Neural progenitor cell (in vitro differentiated cells): ENCODE results near the gene CTNNB1.

Source experiments
- EZH2 ChIP-seq: fragments of 200-600 bp; sonication (generic); IDR thresholded peaks from 2 replicates; pipeline ENCODE4 v1.6.1; 2017; ENCODE audit warnings: antibody characterized with exemption, mild to moderate bottlenecking, moderate library complexity
- TF ChIP-seq, protein P1 (sequence below): fragments of 200-600 bp; sonication (generic); IDR thresholded peaks from 2 replicates; pipeline ENCODE4 v1.5.1; 2017; ENCODE audit warnings: antibody characterized with exemption, mild to moderate bottlenecking

GRCh38 chr3:41188306-41188705, 11.0 kb upstream of the CTNNB1 start:
- TF ChIP-seq, protein P1, sequence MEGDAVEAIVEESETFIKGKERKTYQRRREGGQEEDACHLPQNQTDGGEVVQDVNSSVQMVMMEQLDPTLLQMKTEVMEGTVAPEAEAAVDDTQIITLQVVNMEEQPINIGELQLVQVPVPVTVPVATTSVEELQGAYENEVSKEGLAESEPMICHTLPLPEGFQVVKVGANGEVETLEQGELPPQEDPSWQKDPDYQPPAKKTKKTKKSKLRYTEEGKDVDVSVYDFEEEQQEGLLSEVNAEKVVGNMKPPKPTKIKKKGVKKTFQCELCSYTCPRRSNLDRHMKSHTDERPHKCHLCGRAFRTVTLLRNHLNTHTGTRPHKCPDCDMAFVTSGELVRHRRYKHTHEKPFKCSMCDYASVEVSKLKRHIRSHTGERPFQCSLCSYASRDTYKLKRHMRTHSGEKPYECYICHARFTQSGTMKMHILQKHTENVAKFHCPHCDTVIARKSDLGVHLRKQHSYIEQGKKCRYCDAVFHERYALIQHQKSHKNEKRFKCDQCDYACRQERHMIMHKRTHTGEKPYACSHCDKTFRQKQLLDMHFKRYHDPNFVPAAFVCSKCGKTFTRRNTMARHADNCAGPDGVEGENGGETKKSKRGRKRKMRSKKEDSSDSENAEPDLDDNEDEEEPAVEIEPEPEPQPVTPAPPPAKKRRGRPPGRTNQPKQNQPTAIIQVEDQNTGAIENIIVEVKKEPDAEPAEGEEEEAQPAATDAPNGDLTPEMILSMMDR: no peak
- TF ChIP-seq EZH2: no peak
